Measurements from ENCODE around the gene FCER1G.
A peak's percentile ranks its signal among the peaks of the same experiment; 100 is the strongest.

The FCER1G gene

DNA sequence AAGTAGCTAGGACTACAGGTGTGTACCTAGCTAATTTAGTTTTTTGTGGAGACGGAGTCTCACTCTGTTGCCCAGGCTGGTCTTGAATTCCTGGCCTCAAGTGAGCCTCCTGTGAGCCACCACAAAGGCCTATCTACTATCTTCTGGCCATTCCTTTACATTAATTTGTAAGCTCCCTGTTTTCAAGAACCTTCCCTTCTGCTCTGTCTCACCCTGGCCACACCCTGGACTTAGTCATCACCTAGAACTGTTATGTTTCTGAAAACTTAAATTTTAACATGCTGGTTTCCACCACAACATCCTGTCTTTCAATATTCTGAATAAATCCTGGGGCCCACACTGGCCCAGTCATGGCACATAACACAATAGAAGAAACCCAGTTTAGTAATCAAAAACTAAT lies 32.9 kb upstream of the FCER1G start:
- ChIA-PET POLR2A (interaction anchor here (0.7 kb wide), 1 partner anchor 20 kb away, joined by 5 read pairs; the partner anchor contains the start of gene NDUFS2), CTCF (interaction anchor here (0.7 to 4.4 kb wide), 7 partner anchors 11 to 940 kb away, joined by 3 to 39 read pairs (median 5); partner anchors contain the start of genes ADAMTS4 and TOMM40L)
- no peaks in the 10 kb centered on the region for H3K9me3 ChIP-seq (ENCODE audit: control insufficient read depth, insufficient read depth, low read depth, low read length)
- no peaks in the 10 kb centered on the region for H3K4me1 ChIP-seq (ENCODE audit: control insufficient read depth, insufficient read depth, low read length)
- H3K27ac ChIP-seq (ENCODE audit: extremely low read depth, low read depth, low read length), result no peak overlapping the region
- H3K36me3 ChIP-seq (ENCODE audit: control insufficient read depth in 2 of 2, insufficient read depth in 1 of 2, low read length in 2 of 2), result no peaks in the 10 kb centered on the region
- TF ChIP-seq, protein P1, sequence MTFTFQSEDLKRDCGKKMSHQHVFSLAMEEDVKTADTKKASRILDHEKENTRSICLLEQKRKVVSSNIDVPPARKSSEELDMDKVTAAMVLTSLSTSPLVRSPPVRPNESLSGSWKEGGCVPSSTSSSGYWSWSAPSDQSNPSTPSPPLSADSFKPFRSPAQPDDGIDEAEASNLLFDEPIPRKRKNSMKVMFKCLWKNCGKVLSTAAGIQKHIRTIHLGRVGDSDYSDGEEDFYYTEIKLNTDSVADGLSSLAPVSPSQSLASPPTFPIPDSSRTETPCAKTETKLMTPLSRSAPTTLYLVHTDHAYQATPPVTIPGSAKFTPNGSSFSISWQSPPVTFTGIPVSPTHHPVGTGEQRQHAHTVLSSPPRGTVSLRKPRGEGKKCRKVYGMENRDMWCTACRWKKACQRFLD (tag by site-specific recombination; IDR thresholded peaks at IDR 0.05), result no peak
- TF ChIP-seq, protein P2, sequence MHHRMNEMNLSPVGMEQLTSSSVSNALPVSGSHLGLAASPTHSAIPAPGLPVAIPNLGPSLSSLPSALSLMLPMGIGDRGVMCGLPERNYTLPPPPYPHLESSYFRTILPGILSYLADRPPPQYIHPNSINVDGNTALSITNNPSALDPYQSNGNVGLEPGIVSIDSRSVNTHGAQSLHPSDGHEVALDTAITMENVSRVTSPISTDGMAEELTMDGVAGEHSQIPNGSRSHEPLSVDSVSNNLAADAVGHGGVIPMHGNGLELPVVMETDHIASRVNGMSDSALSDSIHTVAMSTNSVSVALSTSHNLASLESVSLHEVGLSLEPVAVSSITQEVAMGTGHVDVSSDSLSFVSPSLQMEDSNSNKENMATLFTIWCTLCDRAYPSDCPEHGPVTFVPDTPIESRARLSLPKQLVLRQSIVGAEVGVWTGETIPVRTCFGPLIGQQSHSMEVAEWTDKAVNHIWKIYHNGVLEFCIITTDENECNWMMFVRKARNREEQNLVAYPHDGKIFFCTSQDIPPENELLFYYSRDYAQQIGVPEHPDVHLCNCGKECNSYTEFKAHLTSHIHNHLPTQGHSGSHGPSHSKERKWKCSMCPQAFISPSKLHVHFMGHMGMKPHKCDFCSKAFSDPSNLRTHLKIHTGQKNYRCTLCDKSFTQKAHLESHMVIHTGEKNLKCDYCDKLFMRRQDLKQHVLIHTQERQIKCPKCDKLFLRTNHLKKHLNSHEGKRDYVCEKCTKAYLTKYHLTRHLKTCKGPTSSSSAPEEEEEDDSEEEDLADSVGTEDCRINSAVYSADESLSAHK (tag by site-specific recombination; IDR thresholded peaks at IDR 0.05), result no peak
- TF ChIP-seq ZNF138 (tag by site-specific recombination; IDR thresholded peaks at IDR 0.05; ENCODE audit: borderline replicate concordance) (no peak), ZNF530 (tag by site-specific recombination; IDR thresholded peaks at IDR 0.05; ENCODE audit: low read depth) (no peak), BCL11B (tag by site-specific recombination; IDR thresholded peaks at IDR 0.05; ENCODE audit: low read depth) (no peak), EGR2 (tag by site-specific recombination; IDR thresholded peaks at IDR 0.05; ENCODE audit: low read depth) (no peak), ZFP69B (tag by site-specific recombination; IDR thresholded peaks at IDR 0.05) (no peak), ZNF701 (tag by site-specific recombination; IDR thresholded peaks at IDR 0.05) (no peak), ZNF423 (tag by site-specific recombination; IDR thresholded peaks at IDR 0.05) (no peak)
- TF ChIP-seq, protein P3, sequence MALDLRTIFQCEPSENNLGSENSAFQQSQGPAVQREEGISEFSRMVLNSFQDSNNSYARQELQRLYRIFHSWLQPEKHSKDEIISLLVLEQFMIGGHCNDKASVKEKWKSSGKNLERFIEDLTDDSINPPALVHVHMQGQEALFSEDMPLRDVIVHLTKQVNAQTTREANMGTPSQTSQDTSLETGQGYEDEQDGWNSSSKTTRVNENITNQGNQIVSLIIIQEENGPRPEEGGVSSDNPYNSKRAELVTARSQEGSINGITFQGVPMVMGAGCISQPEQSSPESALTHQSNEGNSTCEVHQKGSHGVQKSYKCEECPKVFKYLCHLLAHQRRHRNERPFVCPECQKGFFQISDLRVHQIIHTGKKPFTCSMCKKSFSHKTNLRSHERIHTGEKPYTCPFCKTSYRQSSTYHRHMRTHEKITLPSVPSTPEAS (tag by site-specific recombination; IDR thresholded peaks at IDR 0.05), result no peak
- TF ChIP-seq, protein P4, sequence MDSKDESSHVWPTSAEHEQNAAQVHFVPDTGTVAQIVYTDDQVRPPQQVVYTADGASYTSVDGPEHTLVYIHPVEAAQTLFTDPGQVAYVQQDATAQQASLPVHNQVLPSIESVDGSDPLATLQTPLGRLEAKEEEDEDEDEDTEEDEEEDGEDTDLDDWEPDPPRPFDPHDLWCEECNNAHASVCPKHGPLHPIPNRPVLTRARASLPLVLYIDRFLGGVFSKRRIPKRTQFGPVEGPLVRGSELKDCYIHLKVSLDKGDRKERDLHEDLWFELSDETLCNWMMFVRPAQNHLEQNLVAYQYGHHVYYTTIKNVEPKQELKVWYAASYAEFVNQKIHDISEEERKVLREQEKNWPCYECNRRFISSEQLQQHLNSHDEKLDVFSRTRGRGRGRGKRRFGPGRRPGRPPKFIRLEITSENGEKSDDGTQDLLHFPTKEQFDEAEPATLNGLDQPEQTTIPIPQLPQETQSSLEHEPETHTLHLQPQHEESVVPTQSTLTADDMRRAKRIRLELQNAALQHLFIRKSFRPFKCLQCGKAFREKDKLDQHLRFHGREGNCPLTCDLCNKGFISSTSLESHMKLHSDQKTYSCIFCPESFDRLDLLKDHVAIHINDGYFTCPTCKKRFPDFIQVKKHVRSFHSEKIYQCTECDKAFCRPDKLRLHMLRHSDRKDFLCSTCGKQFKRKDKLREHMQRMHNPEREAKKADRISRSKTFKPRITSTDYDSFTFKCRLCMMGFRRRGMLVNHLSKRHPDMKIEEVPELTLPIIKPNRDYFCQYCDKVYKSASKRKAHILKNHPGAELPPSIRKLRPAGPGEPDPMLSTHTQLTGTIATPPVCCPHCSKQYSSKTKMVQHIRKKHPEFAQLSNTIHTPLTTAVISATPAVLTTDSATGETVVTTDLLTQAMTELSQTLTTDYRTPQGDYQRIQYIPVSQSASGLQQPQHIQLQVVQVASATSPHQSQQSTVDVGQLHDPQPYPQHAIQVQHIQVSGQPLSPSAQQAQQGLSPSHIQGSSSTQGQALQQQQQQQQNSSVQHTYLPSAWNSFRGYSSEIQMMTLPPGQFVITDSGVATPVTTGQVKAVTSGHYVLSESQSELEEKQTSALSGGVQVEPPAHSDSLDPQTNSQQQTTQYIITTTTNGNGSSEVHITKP (tag by site-specific recombination; IDR thresholded peaks at IDR 0.05), result no peak
- no peak overlapping the region for H3K4me3 ChIP-seq (ENCODE audit: low read depth, low read length)

DNA sequence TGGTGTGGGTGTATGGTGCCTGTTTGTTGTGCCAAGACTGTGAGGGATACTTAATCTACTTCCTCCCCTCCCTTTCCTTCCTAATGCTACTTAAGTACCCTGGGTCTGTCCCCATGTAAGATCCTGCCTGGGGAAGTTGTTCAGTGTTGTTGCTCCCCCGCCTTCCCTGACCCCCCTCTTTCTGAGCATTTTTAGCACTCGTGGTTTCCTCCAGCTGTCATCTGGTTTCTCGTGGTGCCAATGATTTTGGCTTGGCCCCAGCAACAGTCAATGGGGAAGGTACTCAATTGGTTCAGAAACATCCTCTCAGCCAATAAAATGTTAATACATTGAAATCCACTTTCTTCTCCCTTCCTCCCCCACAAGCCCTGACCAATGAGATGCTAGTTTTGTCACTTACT lies 29.8 kb upstream of the FCER1G start:
- no peaks in the 10 kb centered on the region for H3K9me3 ChIP-seq (ENCODE audit: control insufficient read depth, insufficient read depth, low read depth, low read length)
- ChIA-PET POLR2A (no interaction called here), CTCF (interaction anchor here (1.3 kb wide), 1 partner anchor 40 kb away, joined by 4 read pairs; the partner anchor contains the start of gene TOMM40L)
- TF ChIP-seq ZFHX2 (tag by site-specific recombination; conservative IDR thresholded peaks at IDR 0.05) (0 out of 2 replicates have a peak, but pooled peaks have one; percentile 28), ZNF837 (tag by site-specific recombination; IDR thresholded peaks at IDR 0.05) (no peak), ZNF341 (tag by site-specific recombination; IDR thresholded peaks at IDR 0.05; ENCODE audit: low read depth) (no peak), SCRT2 (tag by site-specific recombination; IDR thresholded peaks at IDR 0.05) (no peak)
- TF ChIP-seq, protein P5, sequence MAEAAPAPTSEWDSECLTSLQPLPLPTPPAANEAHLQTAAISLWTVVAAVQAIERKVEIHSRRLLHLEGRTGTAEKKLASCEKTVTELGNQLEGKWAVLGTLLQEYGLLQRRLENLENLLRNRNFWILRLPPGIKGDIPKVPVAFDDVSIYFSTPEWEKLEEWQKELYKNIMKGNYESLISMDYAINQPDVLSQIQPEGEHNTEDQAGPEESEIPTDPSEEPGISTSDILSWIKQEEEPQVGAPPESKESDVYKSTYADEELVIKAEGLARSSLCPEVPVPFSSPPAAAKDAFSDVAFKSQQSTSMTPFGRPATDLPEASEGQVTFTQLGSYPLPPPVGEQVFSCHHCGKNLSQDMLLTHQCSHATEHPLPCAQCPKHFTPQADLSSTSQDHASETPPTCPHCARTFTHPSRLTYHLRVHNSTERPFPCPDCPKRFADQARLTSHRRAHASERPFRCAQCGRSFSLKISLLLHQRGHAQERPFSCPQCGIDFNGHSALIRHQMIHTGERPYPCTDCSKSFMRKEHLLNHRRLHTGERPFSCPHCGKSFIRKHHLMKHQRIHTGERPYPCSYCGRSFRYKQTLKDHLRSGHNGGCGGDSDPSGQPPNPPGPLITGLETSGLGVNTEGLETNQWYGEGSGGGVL (tag by site-specific recombination; IDR thresholded peaks at IDR 0.05), result peak; percentile 42; the same call in 1 of the 2 replicates
- TF ChIP-seq, protein P4 (tag by site-specific recombination; IDR thresholded peaks at IDR 0.05), result peak; percentile 96
- H3K27ac ChIP-seq (ENCODE audit: extremely low read depth, low read depth, low read length), result no peak overlapping the region
- no peaks in the 10 kb centered on the region for H3K36me3 ChIP-seq (ENCODE audit: control insufficient read depth in 2 of 2, insufficient read depth in 1 of 2, low read length in 2 of 2)
- H3K4me1 ChIP-seq (ENCODE audit: control insufficient read depth, insufficient read depth, low read length), result no peaks in the 10 kb centered on the region
- H3K4me3 ChIP-seq (ENCODE audit: low read depth, low read length), result no peak overlapping the region
